ELR (cell line): ENCODE measurements around the gene SLC25A21.
A peak's percentile ranks its signal among the peaks of the same experiment; 100 is the strongest.

ENCODE experiments used
- DNase-seq: peaks from one replicate; pipeline ENCODE4 v3.0.0-alpha.2; 2015; ENCODE audit warnings: low read depth

The SLC25A21 gene

GRCh38 chr14:36662258-36662542 is 510.2 kb downstream of the SLC25A21 start:
- DNase-seq, result no peak

GRCh38 chr14:36661506-36662257 is 510.7 kb downstream of the SLC25A21 start, which contains the start of gene PAX9:
PAX9 (plus strand) TSS chr14:36661860; CDS start chr14:36662090, 230 bp downstream.
- DNase-seq, result peak; percentile 40

GRCh38 chr14:36660736-36661505 is 511.5 kb downstream of the SLC25A21 start:
- no peak for DNase-seq

GRCh38 chr14:36659822-36660735 is 512.3 kb downstream of the SLC25A21 start:
- no peak for DNase-seq

GRCh38 chr14:36659010-36659821 is 513.2 kb downstream of the SLC25A21 start:
- no peak for DNase-seq

GRCh38 chr14:36658123-36659009 is 514.0 kb downstream of the SLC25A21 start:
- DNase-seq, result no peak

- no peak for DNase-seq
These were observed 514.8 kb downstream of the SLC25A21 start for GRCh38 chr14:36657399-36658122.

GRCh38 chr14:36656687-36657398 is 515.6 kb downstream of the SLC25A21 start:
- no peak for DNase-seq

GRCh38 chr14:36655963-36656686 is 516.3 kb downstream of the SLC25A21 start:
- DNase-seq, result peak; percentile 7

- DNase-seq, result no peak
These were observed 516.8 kb downstream of the SLC25A21 start for GRCh38 chr14:36655571-36655962.

- no peak for DNase-seq
These were observed 517.5 kb downstream of the SLC25A21 start for GRCh38 chr14:36654794-36655381.

- DNase-seq, result no peak
These were observed 518.2 kb downstream of the SLC25A21 start for GRCh38 chr14:36653962-36654793.

- DNase-seq, result no peak
These were observed 519.0 kb downstream of the SLC25A21 start for GRCh38 chr14:36653413-36653812.

- no peak for DNase-seq
These were observed 519.7 kb downstream of the SLC25A21 start for GRCh38 chr14:36652542-36653201.

GRCh38 chr14:36649872-36650650 is 522.3 kb downstream of the SLC25A21 start:
- DNase-seq, result no peak
